HG03045 (cell line): ENCODE data around the gene L3MBTL2.

Experiments
- ATAC-seq: cut with Tn5 transposase; IDR thresholded peaks from one replicate; pipeline ENCODE4 v1.9.1; 2021; ENCODE audit warnings: mild to moderate bottlenecking, moderate library complexity; ENCODE audit not compliant: unreplicated experiment

L3MBTL2 gene

DNA sequence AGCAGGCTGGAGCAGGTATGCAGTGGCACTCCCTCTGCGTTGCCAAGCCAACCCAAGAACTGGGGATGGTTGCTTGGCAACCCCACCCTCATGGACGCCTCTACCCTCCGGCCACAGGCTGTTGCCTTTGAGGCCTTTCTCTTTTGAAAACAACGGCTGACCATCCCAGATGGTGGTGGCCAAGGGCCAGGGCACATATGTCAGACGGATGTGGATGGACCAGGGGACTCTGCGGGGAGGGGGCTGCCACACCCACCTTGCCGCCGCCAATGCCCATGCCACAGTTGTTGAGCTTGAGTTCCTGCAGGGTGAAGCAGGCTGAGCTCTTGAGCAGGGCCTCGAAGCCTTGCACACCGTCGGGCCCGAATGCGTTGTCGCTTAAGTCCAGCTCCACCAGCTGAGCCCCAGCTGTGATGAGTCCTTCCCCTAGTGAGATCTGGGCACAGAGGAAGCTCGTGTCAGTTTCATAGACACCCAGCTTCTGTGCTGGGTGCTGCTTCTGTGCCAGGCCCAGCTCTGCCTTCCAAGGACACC lies 59.4 kb downstream of the L3MBTL2 start:
- ATAC-seq = no peak

DNA sequence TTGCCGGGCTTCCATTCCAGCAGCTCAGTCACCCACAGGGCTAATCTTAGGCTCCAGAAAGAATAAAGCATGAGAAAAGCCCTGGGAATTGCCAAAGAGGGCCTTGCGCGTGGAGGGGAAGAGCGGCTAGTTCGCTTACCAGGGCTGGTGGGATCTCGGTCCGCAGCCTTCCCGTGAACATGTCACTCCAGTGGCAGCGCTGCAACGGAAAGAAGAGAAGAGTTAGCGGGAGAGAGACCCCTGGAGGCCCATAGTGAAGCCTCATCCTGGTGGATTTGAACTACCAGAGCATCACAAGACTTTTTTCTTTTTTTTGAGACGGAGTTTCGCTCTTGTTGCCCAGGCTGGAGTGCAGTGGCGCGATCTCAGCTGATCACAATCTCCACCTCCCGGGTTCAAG lies 62.8 kb downstream of the L3MBTL2 start:
- no peak for ATAC-seq

DNA sequence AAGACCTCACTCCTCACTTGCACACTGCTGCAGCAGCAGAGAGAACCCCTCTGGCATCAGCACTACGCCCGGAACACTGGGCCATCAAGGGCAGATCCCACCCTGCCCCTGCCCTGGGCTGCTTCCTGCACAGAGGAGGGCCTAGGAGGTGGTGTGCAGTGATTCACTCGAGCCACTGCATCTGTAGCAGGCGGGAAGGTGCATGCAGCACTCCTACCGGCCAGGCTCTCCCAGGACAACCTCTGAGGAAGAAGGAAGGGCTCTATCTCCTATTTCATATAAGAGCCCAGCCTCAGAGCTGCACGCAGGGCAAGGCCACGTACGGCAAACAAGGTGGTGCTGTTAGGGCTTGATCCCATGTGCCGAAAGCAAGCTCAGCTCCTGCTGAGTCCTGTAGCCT lies 66.7 kb downstream of the L3MBTL2 start:
- ATAC-seq = no peak

DNA sequence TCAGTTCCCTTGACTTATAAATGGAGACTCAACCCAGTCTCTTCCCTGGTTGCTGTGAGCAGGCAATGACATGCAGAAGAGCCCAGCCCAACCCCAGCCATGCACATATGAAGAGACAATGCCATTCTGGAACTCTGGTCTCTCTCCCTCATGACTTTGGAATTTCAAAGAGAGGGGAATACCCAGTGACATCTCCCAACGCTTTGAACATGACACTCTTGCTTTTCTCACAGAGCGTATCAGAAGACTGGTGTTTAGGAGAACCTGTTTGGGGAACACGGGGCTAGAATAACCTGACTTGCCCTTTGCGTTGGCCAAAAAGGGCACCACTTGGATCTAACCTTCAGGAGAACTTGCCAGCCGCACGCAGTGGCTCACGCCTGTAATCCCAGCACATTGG lies 68.0 kb downstream of the L3MBTL2 start:
- no peak for ATAC-seq

DNA sequence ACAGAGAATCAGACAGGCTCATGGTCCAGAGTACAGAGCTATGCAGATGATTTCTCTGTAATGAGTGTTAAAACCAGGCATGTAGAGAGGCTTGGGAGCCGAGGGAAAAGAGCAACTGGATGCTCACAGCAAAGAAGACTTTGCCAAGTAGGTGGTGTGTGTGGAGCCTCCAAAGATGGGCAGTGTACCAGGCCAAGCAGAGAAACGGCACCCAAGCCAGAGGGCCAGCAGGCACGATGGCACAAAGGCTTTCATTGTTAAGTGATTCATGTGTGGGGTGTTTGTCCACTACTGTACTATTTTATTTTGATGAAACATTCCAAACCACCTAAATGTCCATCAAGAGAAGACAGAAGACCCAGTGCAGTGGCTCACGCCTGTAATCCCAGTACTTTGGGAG lies 69.7 kb downstream of the L3MBTL2 start:
- no peak for ATAC-seq

DNA sequence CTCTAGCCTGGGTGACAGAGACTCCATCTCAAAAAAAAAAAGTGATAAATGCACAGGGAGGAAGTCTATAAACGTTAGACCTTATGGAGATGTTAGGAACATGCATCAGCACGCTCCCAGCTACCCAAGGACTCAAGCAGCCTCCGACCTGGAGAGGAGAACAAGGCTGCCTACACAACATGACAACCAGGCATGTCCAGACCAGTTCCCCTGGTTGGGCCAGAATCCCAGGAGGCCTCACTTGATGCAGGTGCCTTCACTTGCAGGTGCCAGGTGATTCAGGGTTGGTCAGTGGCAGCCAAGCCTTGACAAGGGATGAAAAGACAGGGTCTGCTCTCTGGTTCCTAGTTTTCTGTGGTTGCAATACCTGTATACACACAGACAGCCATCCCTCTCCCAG lies 75.0 kb downstream of the L3MBTL2 start:
- ATAC-seq = no peak

DNA sequence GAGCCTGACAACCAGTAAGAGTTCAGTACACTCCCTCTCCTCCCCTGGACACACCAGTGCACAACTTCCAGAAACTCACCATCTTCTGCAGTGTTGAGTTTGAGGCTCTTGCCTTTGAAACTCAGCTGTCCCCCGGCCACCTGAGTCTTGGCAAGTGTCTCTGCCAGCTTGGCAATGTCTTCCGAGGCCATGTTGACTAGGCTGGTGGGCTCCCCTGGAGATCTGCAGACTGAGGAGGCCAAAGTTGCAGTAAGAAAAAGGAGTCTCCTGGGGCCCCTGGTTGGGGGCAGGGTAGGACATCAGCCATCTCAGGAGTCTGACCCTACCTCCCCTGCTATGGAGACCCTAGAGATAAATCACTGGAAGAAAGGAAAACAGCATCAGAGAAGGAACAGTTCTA lies 75.7 kb downstream of the L3MBTL2 start:
- ATAC-seq = no peak
